H9 (cell line): ENCODE data around the gene SKAP1. TPM values are rescaled to one million over a fixed set of nuclear protein-coding genes. Genes with fewer than 3 reads are reported as not detected.

ENCODE experiments used
- DNase-seq: peaks from one replicate; pipeline ENCODE4 v3.0.0-alpha.2; 2017
- H2AFZ ChIP-seq: one replicate; pipeline ENCODE4 v1.6.1; 2013; ENCODE audit warnings: mild to moderate bottlenecking, low read length, control low read depth, moderate library complexity
- H2AK5ac ChIP-seq: 2 replicates; pipeline ENCODE4 v1.6.1; 2013; ENCODE audit warnings: low read length, control low read depth, mixed read lengths; ENCODE audit not compliant: insufficient read length
- H2BK120ac ChIP-seq: one replicate; pipeline ENCODE4 v1.6.1; 2013; ENCODE audit warnings: low read depth, mild to moderate bottlenecking, low read length, control low read depth, inconsistent platforms; ENCODE audit not compliant: poor library complexity, severe bottlenecking
- H2BK12ac ChIP-seq: 2 replicates; pipeline ENCODE4 v1.6.1; 2013; ENCODE audit warnings: low read length, control low read depth, mixed read lengths, low read depth; ENCODE audit not compliant: insufficient read length
- H2BK15ac ChIP-seq: 2 replicates; pipeline ENCODE4 v1.6.1; 2013; ENCODE audit warnings: low read depth, low read length, control low read depth
- H2BK20ac ChIP-seq: one replicate; pipeline ENCODE4 v1.6.1; 2013; ENCODE audit warnings: low read depth, mild to moderate bottlenecking, low read length, control low read depth, inconsistent platforms; ENCODE audit not compliant: poor library complexity, severe bottlenecking
- H2BK5ac ChIP-seq: 2 replicates; pipeline ENCODE4 v1.6.1; 2013; ENCODE audit warnings: low read length, control low read depth, mixed read lengths; ENCODE audit not compliant: insufficient read length
- H3K14ac ChIP-seq: 2 replicates; pipeline ENCODE4 v1.6.1; 2013; ENCODE audit warnings: low read length, control low read depth; ENCODE audit not compliant: insufficient read depth
- H3K18ac ChIP-seq: 2 replicates; pipeline ENCODE4 v1.6.1; 2013; ENCODE audit warnings: low read depth, mild to moderate bottlenecking, mixed read lengths, low read length, control low read depth; ENCODE audit not compliant: insufficient read length
- H3K23ac ChIP-seq: 2 replicates; pipeline ENCODE4 v1.6.1; 2013; ENCODE audit warnings: low read length, control low read depth, mixed read lengths, low read depth; ENCODE audit not compliant: insufficient read length
- H3K23me2 ChIP-seq: 2 replicates; pipeline ENCODE4 v1.6.1; 2013; ENCODE audit warnings: low read depth, mild to moderate bottlenecking, mixed read lengths, low read length, control low read depth; ENCODE audit not compliant: insufficient read length, poor library complexity, severe bottlenecking
- H3K27ac ChIP-seq: 2 replicates; pipeline ENCODE4 v1.5.1; 2013; ENCODE audit warnings: low read length, control low read depth, mixed read lengths, low read depth; ENCODE audit not compliant: insufficient read length
- H3K27me3 ChIP-seq: 2 replicates; pipeline ENCODE4 v1.6.1; 2013; ENCODE audit warnings: low read length, control low read depth, inconsistent platforms; ENCODE audit not compliant: insufficient read depth
- H3K4ac ChIP-seq: 2 replicates; pipeline ENCODE4 v1.6.1; 2013; ENCODE audit warnings: low read depth, mild to moderate bottlenecking, control low read depth, inconsistent platforms, low read length, moderate library complexity
- H3K4me1 ChIP-seq: 2 replicates; pipeline ENCODE4 v1.6.1; 2013; ENCODE audit warnings: low read length, control low read depth, inconsistent platforms; ENCODE audit not compliant: insufficient read depth
- H3K4me2 ChIP-seq: 2 replicates; pipeline ENCODE4 v1.6.1; 2013; ENCODE audit warnings: low read length, control low read depth, mixed read lengths; ENCODE audit not compliant: insufficient read length, insufficient read depth
- H3K56ac ChIP-seq: 2 replicates; pipeline ENCODE4 v1.6.1; 2013; ENCODE audit warnings: low read depth, mild to moderate bottlenecking, mixed read lengths, low read length, control low read depth; ENCODE audit not compliant: insufficient read length
- H3K79me1 ChIP-seq: 2 replicates; pipeline ENCODE4 v1.6.1; 2013; ENCODE audit warnings: low read depth, mild to moderate bottlenecking, moderate library complexity, low read length, control low read depth, inconsistent platforms; ENCODE audit not compliant: insufficient read depth, poor library complexity, severe bottlenecking
- H3K79me2 ChIP-seq: 2 replicates; pipeline ENCODE4 v1.6.1; 2013; ENCODE audit warnings: low read length, control low read depth, inconsistent platforms; ENCODE audit not compliant: insufficient read depth
- H3K9ac ChIP-seq: 2 replicates; pipeline ENCODE4 v1.6.1; 2013; ENCODE audit warnings: low read length, control low read depth, mixed read lengths; ENCODE audit not compliant: insufficient read length; ENCODE audit errors: extremely low read depth
- H3K9me3 ChIP-seq: one replicate; pipeline ENCODE4 v1.6.1; 2013; ENCODE audit warnings: low read depth, low read length, inconsistent platforms; ENCODE audit not compliant: control insufficient read depth
- H3T11ph ChIP-seq: one replicate; pipeline ENCODE4 v1.6.1; 2013; ENCODE audit warnings: mild to moderate bottlenecking, low read length, control low read depth, inconsistent platforms
- H4K20me1 ChIP-seq: one replicate; pipeline ENCODE4 v1.6.1; 2013; ENCODE audit not compliant: control insufficient read depth, insufficient read length, insufficient read depth
- H4K5ac ChIP-seq: 2 replicates; pipeline ENCODE4 v1.6.1; 2013; ENCODE audit warnings: low read depth, mild to moderate bottlenecking, mixed read lengths, low read length, control low read depth; ENCODE audit not compliant: insufficient read length
- H4K8ac ChIP-seq: replicated peaks from 2 replicates; pipeline ENCODE4 v1.6.1; 2013; ENCODE audit warnings: low read length, control low read depth, mixed read lengths, low read depth; ENCODE audit not compliant: insufficient read length
- H4K91ac ChIP-seq: 2 replicates; pipeline ENCODE4 v1.6.1; 2013; ENCODE audit warnings: low read depth, mild to moderate bottlenecking, moderate library complexity, mixed read lengths, low read length, control low read depth; ENCODE audit not compliant: insufficient read length
- H3K27ac Mint-ChIP-seq, 3 experiments: 2 replicates in 2 of 3; 3 replicates in 1 of 3; pipeline ENCODE4 v1.8.0; 2020 to 2021; ENCODE audit warnings: mixed read lengths in 3 of 3, mild to moderate bottlenecking in 1 of 3, moderate library complexity in 1 of 3
- H3K27me3 Mint-ChIP-seq: 2 replicates; pipeline ENCODE4 v1.8.0; 2021; ENCODE audit warnings: low read depth, mild to moderate bottlenecking, moderate library complexity, mixed read lengths
- H3K36me3 Mint-ChIP-seq, 3 experiments: 2 replicates in 2 of 3; 3 replicates in 1 of 3; pipeline ENCODE4 v1.8.0; 2020 to 2021; ENCODE audit warnings: low read depth in 3 of 3, mixed read lengths in 3 of 3; ENCODE audit not compliant: insufficient read depth in 1 of 3
- H3K4me1 Mint-ChIP-seq, 2 experiments: 2 replicates each; pipeline ENCODE4 v1.8.0; 2020; ENCODE audit warnings: mixed read lengths in 2 of 2
- H3K4me3 Mint-ChIP-seq, 2 experiments: 2 replicates in 1 of 2; 3 replicates in 1 of 2; pipeline ENCODE4 v1.8.0; 2020 to 2021; ENCODE audit warnings: mild to moderate bottlenecking in 2 of 2, mixed read lengths in 2 of 2, moderate library complexity in 1 of 2
- H3K9me3 Mint-ChIP-seq, 2 experiments: 2 replicates in 1 of 2; 3 replicates in 1 of 2; pipeline ENCODE4 v1.8.0; 2020; ENCODE audit warnings: mild to moderate bottlenecking in 2 of 2, mixed read lengths in 2 of 2, moderate library complexity in 1 of 2
- CTCF ChIP-seq: fragments of 200-600 bp; sonication (generic); conservative IDR thresholded peaks from 3 replicates; pipeline ENCODE4 v1.8.0; 2021; ENCODE audit warnings: antibody characterized with exemption, mild to moderate bottlenecking
- WGBS: extraction: QIAGEN DNeasy Blood & Tissue Kit; methylation state at CpG from one replicate; pipeline ENCODE4 v1.1.7; 2013; ENCODE audit warnings: missing lambda C conversion rate, low lambda C conversion rate, mixed read lengths; ENCODE audit not compliant: insufficient read length; ENCODE audit errors: extremely low coverage; 5-methylcytosine and 5-hydroxymethylcytosine counted together
- total RNA-seq: library from RNA; stranded (reverse); gene quantifications from 2 replicates; pipeline ENCODE4 v1.2.1, GENCODE V29; 2021

SKAP1 gene
- total RNA-seq, 1 experiment from 2014 or later, result not detected

GRCh38 chr17:48413613-48414405 lies 16.2 kb downstream of the SKAP1 start:
- Histone ChIP-seq H4K91ac (no peak overlapping the region), H3K79me2 (no peaks in the 10 kb centered on the region), H3K23ac (no peak overlapping the region), H3T11ph (no peak overlapping the region), H3K9ac (no peak overlapping the region), H2BK120ac (no peak overlapping the region), H2BK12ac (no peak overlapping the region), H2BK15ac (no peak overlapping the region), H3K4ac (no peak overlapping the region), H3K9me3 (no peaks in the 10 kb centered on the region), H4K5ac (no peak overlapping the region), H4K20me1 (no peaks in the 10 kb centered on the region), H3K4me2 (no peak overlapping the region), H3K56ac (no peak overlapping the region), H2AFZ (no peak overlapping the region), H3K79me1 (no peaks in the 10 kb centered on the region), H2AK5ac (no peak overlapping the region), H3K4me1 (peaks cover 5% of the 10 kb centered on the region; the same call in 1 of the 2 replicates), H2BK5ac (no peak overlapping the region), H3K27ac (no peak overlapping the region), H4K8ac (no peak overlapping the region), H3K23me2 (no peaks in the 10 kb centered on the region), H2BK20ac (no peak overlapping the region), H3K14ac (no peak overlapping the region), H3K18ac (no peak overlapping the region), H3K27me3 (no peaks in the 10 kb centered on the region)
- peaks cover 20% of the 10 kb centered on the region for H3K27me3 Mint-ChIP-seq
- H3K4me3 Mint-ChIP-seq, result no peak overlapping the region
- TF ChIP-seq CTCF, result no peak
- no peaks in the 10 kb centered on the region for H3K36me3 Mint-ChIP-seq
- H3K9me3 Mint-ChIP-seq, result no peaks in the 10 kb centered on the region; a peak in 1 of 5 replicates
- no peak for DNase-seq
- H3K27ac Mint-ChIP-seq, result no peak overlapping the region
- H3K4me1 Mint-ChIP-seq, result peaks cover 11 to 12% of the 10 kb centered on the region in 2 experiments
- no CpG with 5 or more reads among the region's 5 CpGs for WGBS
